Caco-2 (cell line): ENCODE results near the gene SERPINB4. TPM values are rescaled to one million over a fixed set of nuclear protein-coding genes. Genes with fewer than 3 reads are reported as not detected.
"Not testable (repeated sequence)": the region's sequence is repeated elsewhere in the genome, so short reads cannot be mapped to it uniquely, and the experiment has no call there.

Experiments
- BruUV-seq: library from RNA; stranded (reverse); fragments of 400-500 nt; replicated peaks from 2 replicates; lab custom pipeline; 2021; lab: Mats Ljungman, UMichigan
- CTCF ChIA-PET: fragments of 300-600 bp; sonication (Branson Sonifier 250); formaldehyde crosslinking; loops from one replicate; lab custom pipeline; 2022; ENCODE audit warnings: antibody characterized with exemption; lab: Charles Lee
- POLR2A ChIA-PET: fragments of 300-600 bp; sonication (Branson Sonifier 250); formaldehyde crosslinking; loops from one replicate; lab custom pipeline; 2022; ENCODE audit warnings: antibody characterized with exemption; lab: Charles Lee
- DNase-seq, 2 experiments: peaks; one replicate each; pipeline versions ENCODE4 v3.0.0 to v3.0.0-alpha.2; 2020 to 2022
- H3K27me3 ChIP-seq: replicated peaks from 2 replicates; pipeline ENCODE4 v1.6.0; 2011; ENCODE audit warnings: low read length; ENCODE audit not compliant: control insufficient read depth, insufficient read depth
- H3K36me3 ChIP-seq: 2 replicates; pipeline ENCODE4 v1.5.1; 2011; ENCODE audit warnings: low read length; ENCODE audit not compliant: control insufficient read depth, insufficient read depth
- H3K4me1 ChIP-seq: fragments of 250-450 bp; sonication (Bioruptor Pico); 2 replicates; pipeline ENCODE4 v1.5.1; 2020; ENCODE audit warnings: mild to moderate bottlenecking
- H3K4me3 ChIP-seq: 2 replicates; pipeline ENCODE4 v1.5.1; 2011; ENCODE audit warnings: low read depth, mild to moderate bottlenecking, control low read depth, low read length
- H3K9me3 ChIP-seq: fragments of 250-450 bp; sonication (Bioruptor Pico); 2 replicates; pipeline ENCODE4 v1.5.1; 2020; ENCODE audit warnings: mild to moderate bottlenecking, moderate library complexity
- H3K27ac Mint-ChIP-seq: one replicate; pipeline ENCODE4 v1.8.0; 2022; ENCODE audit warnings: mixed read lengths; ENCODE audit not compliant: unreplicated experiment
- H3K27me3 Mint-ChIP-seq: one replicate; pipeline ENCODE4 v1.8.0; 2022; ENCODE audit warnings: mixed read lengths; ENCODE audit not compliant: insufficient read depth, unreplicated experiment
- H3K36me3 Mint-ChIP-seq: one replicate; pipeline ENCODE4 v1.8.0; 2022; ENCODE audit warnings: mild to moderate bottlenecking, mixed read lengths; ENCODE audit not compliant: insufficient read depth, unreplicated experiment
- H3K4me1 Mint-ChIP-seq: one replicate; pipeline ENCODE4 v1.8.0; 2022; ENCODE audit warnings: low read depth, mixed read lengths; ENCODE audit not compliant: unreplicated experiment
- H3K4me3 Mint-ChIP-seq: one replicate; pipeline ENCODE4 v1.8.0; 2022; ENCODE audit warnings: mild to moderate bottlenecking, moderate library complexity, mixed read lengths; ENCODE audit not compliant: unreplicated experiment
- H3K9me3 Mint-ChIP-seq: one replicate; pipeline ENCODE4 v1.8.0; 2022; ENCODE audit warnings: mixed read lengths; ENCODE audit not compliant: unreplicated experiment
- intact Hi-C: fragments of 100-400 bp; cut with micrococcal nuclease; formaldehyde crosslinking; loops from one replicate; pipeline ENCODE4 v1.10.0; 2022; ENCODE audit not compliant: unreplicated experiment
- total RNA-seq: library from RNA; stranded (reverse); gene quantifications from 2 replicates; pipeline ENCODE4 v1.2.3, GENCODE V29; 2022
- TF ChIP-seq, protein P1 (sequence below), 2 experiments: fragments of 200-600 bp in 1 of 2; IDR thresholded peaks; 1 replicate in 1 of 2; 2 replicates in 1 of 2; pipeline versions ENCODE4 v1.5.1 to v1.8.0; 2011 to 2022; ENCODE audit warnings: antibody characterized with exemption in 1 of 2, control low read depth in 1 of 2, inconsistent platforms in 1 of 2, low read depth in 1 of 2, low read length in 1 of 2, mild to moderate bottlenecking in 1 of 2, moderate library complexity in 1 of 2; ENCODE audit not compliant: insufficient read depth in 1 of 2, severe bottlenecking in 1 of 2, unreplicated experiment in 1 of 2

Gene SERPINB4
- total RNA-seq, 1 experiment from 2014 or later = not detected

DNA sequence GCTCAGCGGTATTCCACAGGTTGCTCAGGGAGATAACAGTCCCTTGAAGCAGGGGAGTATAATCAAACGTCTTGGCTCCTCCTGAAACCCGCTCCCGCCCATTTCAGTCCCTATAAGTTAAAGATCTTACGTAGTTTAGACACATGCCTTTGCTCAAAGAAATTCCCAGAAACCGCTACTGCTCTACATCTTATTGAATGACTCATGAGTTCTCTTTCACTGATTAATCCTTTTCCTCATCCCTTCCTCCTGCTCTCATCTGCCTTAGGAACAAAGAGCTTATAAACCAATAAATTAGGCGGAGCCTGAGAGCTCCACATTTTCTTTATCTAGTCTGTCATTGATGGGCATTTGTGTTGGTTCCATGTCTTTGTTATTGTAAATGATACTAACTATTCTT is 4.2 kb upstream of the SERPINB4 start:
- Histone ChIP-seq H3K36me3 (no peaks in the 10 kb centered on the region), H3K27me3 (no peaks in the 10 kb centered on the region), H3K4me3 (no peak overlapping the region), H3K9me3 (no peaks in the 10 kb centered on the region), H3K4me1 (no peaks in the 10 kb centered on the region)
- Mint-ChIP-seq H3K4me1 (no peaks in the 10 kb centered on the region), H3K9me3 (no peaks in the 10 kb centered on the region), H3K36me3 (no peaks in the 10 kb centered on the region), H3K27me3 (peaks cover 4% of the 10 kb centered on the region), H3K4me3 (no peak overlapping the region), H3K27ac (no peak overlapping the region)
- DNase-seq = no peak
- no TSS peak for BruUV-seq
- TF ChIP-seq, protein P1, sequence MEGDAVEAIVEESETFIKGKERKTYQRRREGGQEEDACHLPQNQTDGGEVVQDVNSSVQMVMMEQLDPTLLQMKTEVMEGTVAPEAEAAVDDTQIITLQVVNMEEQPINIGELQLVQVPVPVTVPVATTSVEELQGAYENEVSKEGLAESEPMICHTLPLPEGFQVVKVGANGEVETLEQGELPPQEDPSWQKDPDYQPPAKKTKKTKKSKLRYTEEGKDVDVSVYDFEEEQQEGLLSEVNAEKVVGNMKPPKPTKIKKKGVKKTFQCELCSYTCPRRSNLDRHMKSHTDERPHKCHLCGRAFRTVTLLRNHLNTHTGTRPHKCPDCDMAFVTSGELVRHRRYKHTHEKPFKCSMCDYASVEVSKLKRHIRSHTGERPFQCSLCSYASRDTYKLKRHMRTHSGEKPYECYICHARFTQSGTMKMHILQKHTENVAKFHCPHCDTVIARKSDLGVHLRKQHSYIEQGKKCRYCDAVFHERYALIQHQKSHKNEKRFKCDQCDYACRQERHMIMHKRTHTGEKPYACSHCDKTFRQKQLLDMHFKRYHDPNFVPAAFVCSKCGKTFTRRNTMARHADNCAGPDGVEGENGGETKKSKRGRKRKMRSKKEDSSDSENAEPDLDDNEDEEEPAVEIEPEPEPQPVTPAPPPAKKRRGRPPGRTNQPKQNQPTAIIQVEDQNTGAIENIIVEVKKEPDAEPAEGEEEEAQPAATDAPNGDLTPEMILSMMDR (IDR thresholded peaks at IDR 0.05; ENCODE audit: insufficient read depth in 1 of 2, low read depth in 1 of 2, low read length in 1 of 2, severe bottlenecking in 1 of 2, unreplicated experiment in 1 of 2) = no peak
- POLR2A ChIA-PET = no interaction called here
- intact Hi-C loops = no loop called here
- CTCF ChIA-PET = no interaction called here

- POLR2A ChIA-PET = no interaction called here
- Mint-ChIP-seq H3K36me3 (no peaks in the 10 kb centered on the region), H3K27ac (no peak overlapping the region), H3K4me3 (no peak overlapping the region), H3K4me1 (no peaks in the 10 kb centered on the region), H3K9me3 (no peaks in the 10 kb centered on the region), H3K27me3 (peaks cover 4% of the 10 kb centered on the region)
- Histone ChIP-seq H3K4me1 (no peaks in the 10 kb centered on the region), H3K27me3 (no peaks in the 10 kb centered on the region), H3K4me3 (no peak overlapping the region), H3K9me3 (no peaks in the 10 kb centered on the region), H3K36me3 (no peaks in the 10 kb centered on the region)
- DNase-seq = no peak
- CTCF ChIA-PET = no interaction called here
- no TSS peak for BruUV-seq
- intact Hi-C loops = no loop called here
- TF ChIP-seq, protein P1 (IDR thresholded peaks at IDR 0.05; ENCODE audit: insufficient read depth in 1 of 2, low read depth in 1 of 2, low read length in 1 of 2, severe bottlenecking in 1 of 2, unreplicated experiment in 1 of 2) = no peak
Measured at GRCh38 chr18:63646936-63647335, 2.9 kb upstream of the SERPINB4 start.

DNA sequence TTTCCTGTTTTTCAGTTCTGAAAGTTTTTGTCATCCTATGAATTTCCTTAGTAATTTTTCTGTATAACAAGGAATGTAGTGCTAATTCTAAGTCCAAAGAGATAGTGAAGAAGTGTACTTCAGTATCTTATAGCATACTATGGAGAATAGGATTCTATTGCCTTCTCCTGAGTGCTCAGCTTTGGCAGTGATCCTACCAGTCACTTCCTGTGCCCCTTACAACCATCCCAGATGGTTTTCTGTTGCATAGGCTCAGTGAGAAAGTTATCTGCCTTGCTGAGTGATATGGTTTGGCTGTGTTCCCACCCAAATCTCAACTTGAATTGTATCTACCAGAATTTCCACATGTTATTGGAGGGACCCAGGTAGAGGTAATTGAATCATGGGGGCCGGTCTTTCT is 638 bp upstream of the SERPINB4 start:
- H3K4me1 Mint-ChIP-seq, H3K4me1 ChIP-seq, H3K9me3 ChIP-seq, H3K27me3 ChIP-seq, DNase-seq, POLR2A ChIA-PET, H3K27me3 Mint-ChIP-seq, H3K9me3 Mint-ChIP-seq, H3K4me3 ChIP-seq, H3K27ac Mint-ChIP-seq, BruUV-seq, CTCF ChIA-PET, H3K36me3 ChIP-seq, intact Hi-C loops, H3K4me3 Mint-ChIP-seq, H3K36me3 Mint-ChIP-seq: not testable (repeated sequence)

DNA sequence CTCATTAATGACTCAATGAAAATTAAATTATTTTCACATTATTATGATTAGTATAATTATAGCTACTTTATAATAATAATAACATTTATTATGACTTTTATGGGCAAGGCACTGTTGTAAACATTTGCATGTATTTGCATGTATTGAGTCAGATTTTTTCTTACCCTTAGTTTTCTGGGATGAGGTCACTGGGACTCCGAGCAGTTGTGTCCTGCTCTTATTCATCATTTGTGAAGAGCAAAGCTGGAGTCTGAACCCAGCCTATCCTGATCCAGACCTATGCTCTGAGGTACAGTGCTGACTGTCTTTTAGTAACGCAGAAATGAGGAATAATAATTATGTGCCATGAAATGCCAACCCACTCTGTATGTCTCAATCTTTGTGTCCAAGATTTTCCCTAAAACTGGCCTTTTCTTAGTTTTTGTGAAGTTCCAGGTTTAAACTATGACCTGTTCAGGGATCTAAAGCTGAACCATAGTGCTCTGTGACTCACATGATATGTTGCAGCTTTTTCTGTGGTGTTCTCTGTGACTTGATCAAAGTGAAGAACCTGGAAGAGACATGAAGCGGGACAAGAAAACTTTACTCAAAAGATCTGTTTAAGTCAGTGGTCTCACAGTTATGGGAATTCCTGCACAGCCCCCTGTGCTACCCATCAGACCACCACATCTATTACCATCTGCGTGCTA is 1.2 kb downstream of the SERPINB4 start:
- H3K9me3 Mint-ChIP-seq, H3K27ac Mint-ChIP-seq, H3K9me3 ChIP-seq, DNase-seq, H3K4me3 Mint-ChIP-seq, H3K4me1 ChIP-seq, CTCF ChIA-PET, H3K36me3 ChIP-seq, H3K27me3 Mint-ChIP-seq, H3K36me3 Mint-ChIP-seq, BruUV-seq, POLR2A ChIA-PET, H3K4me1 Mint-ChIP-seq, intact Hi-C loops, H3K4me3 ChIP-seq, H3K27me3 ChIP-seq: not testable (repeated sequence)

DNA sequence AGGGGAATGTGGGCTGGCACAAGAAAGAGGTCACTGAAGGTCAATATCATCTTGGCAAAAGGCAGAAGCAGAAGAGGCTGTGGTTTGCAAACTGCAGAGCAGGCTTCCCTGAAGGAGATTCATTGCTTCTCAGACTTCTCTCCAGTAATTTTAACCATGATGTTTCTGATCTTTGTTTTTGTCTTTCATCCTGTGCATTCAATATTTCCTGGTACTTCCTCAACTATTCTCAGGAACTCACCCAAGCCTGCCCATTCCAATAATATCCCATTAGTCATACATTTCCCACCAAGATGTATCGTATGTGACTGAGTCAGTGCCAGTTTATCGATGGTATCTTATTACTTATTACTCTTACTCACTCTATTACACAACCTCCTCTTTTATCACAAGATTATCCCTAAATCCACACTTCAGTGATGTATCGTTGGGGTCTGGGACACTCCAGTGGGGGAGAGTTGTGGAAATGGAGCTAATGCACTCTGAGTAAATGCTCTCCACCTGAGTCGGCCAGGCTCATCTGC is 2.8 kb downstream of the SERPINB4 start:
- BruUV-seq, H3K4me3 Mint-ChIP-seq, DNase-seq, H3K4me1 Mint-ChIP-seq, H3K4me3 ChIP-seq, H3K27me3 ChIP-seq, H3K36me3 ChIP-seq, CTCF ChIA-PET, H3K27me3 Mint-ChIP-seq, H3K27ac Mint-ChIP-seq, H3K9me3 Mint-ChIP-seq, H3K4me1 ChIP-seq, H3K9me3 ChIP-seq, H3K36me3 Mint-ChIP-seq, intact Hi-C loops, POLR2A ChIA-PET: not testable (repeated sequence)
